ENCODE data around the gene TMEM45A. TPM values are rescaled to one million over a fixed set of nuclear protein-coding genes. Genes with fewer than 3 reads are reported as not detected.
A peak's percentile ranks its signal among the peaks of the same experiment; 100 is the strongest.
"Not testable (repeated sequence)": the region's sequence is repeated elsewhere in the genome, so short reads cannot be mapped to it uniquely, and the experiment has no call there.

The TMEM45A gene
- total RNA-seq (2022) (0.73 and 0.95 TPM in 2 replicates), Bru-seq, nascent RNA (percentile 18 among the genes with signal in this experiment), BruChase-seq, experiment 1, labeled RNA remaining after a 6-hour chase (percentile 26 among the genes with signal in this experiment), BruChase-seq, experiment 2, labeled RNA remaining after a 2-hour chase (percentile 23 among the genes with signal in this experiment)
- long read RNA-seq, partial matches to known transcripts = 1 of 3 reads
- long read RNA-seq, other reads (novel, unspliced or antisense) = 0 of 3 reads

GRCh38 chr3:100492059-100493006 is at the start of gene TMEM45A:
TSS of gene TMEM45A (plus strand) at chr3:100492619. CDS start at chr3:100555212, 62,593 bp downstream.
- Mint-ChIP-seq H3K4me3 (ENCODE audit: low read depth, unreplicated experiment) (peak within 1 kb of the TSS; percentile 64), H3K36me3 (ENCODE audit: insufficient read depth, unreplicated experiment) (peaks cover 13% of the 10 kb centered on the region), H3K27me3 (ENCODE audit: unreplicated experiment) (peaks cover 12% of the 10 kb centered on the region), H3K4me1 (ENCODE audit: low read depth, unreplicated experiment) (peaks cover 14% of the 10 kb centered on the region), H3K27ac (ENCODE audit: unreplicated experiment) (peak within 1 kb of the TSS; percentile 22), H3K9me3 (ENCODE audit: low read depth, unreplicated experiment) (no peaks in the 10 kb centered on the region)
- CTCF ChIA-PET = interaction anchor here (1.0 to 1.4 kb wide), 3 partner anchors 30 to 43 kb away, joined by 3 to 6 read pairs (median 5); no protein-coding TSS in a partner anchor
- intact Hi-C loops (cut with micrococcal nuclease; ENCODE audit: unreplicated experiment) = no loop called here
- no peak for TF ChIP-seq CTCF (IDR thresholded peaks at IDR 0.05; ENCODE audit: unreplicated experiment)
- DNase-seq = peak; percentile 96
- no TSS peak for BruUV-seq (replicated peaks)

- no peak overlapping the region for H3K4me3 Mint-ChIP-seq (ENCODE audit: low read depth, unreplicated experiment)
- no peaks in the 10 kb centered on the region for H3K36me3 Mint-ChIP-seq (ENCODE audit: insufficient read depth, unreplicated experiment)
- H3K27me3 Mint-ChIP-seq (ENCODE audit: unreplicated experiment) = no peaks in the 10 kb centered on the region
- H3K4me1 Mint-ChIP-seq (ENCODE audit: low read depth, unreplicated experiment) = no peaks in the 10 kb centered on the region
- H3K27ac Mint-ChIP-seq (ENCODE audit: unreplicated experiment) = no peak overlapping the region
- TF ChIP-seq CTCF (IDR thresholded peaks at IDR 0.05; ENCODE audit: unreplicated experiment) = no peak
- intact Hi-C loops (cut with micrococcal nuclease; ENCODE audit: unreplicated experiment) = no loop called here
- DNase-seq = no peak
- BruUV-seq (replicated peaks) = no TSS peak
- CTCF ChIA-PET = no interaction called here
- peaks cover 4% of the 10 kb centered on the region for H3K9me3 Mint-ChIP-seq (ENCODE audit: low read depth, unreplicated experiment)
Measured at GRCh38 chr3:100443690-100444089, 48.7 kb upstream of the TMEM45A start.

GRCh38 chr3:100447067-100447466 is 45.4 kb upstream of the TMEM45A start:
- H3K4me1 Mint-ChIP-seq (ENCODE audit: low read depth, unreplicated experiment); H3K27me3 Mint-ChIP-seq (ENCODE audit: unreplicated experiment); CTCF ChIA-PET; BruUV-seq (replicated peaks); H3K4me3 Mint-ChIP-seq (ENCODE audit: low read depth, unreplicated experiment); H3K27ac Mint-ChIP-seq (ENCODE audit: unreplicated experiment); intact Hi-C loops (cut with micrococcal nuclease; ENCODE audit: unreplicated experiment); H3K9me3 Mint-ChIP-seq (ENCODE audit: low read depth, unreplicated experiment); H3K36me3 Mint-ChIP-seq (ENCODE audit: insufficient read depth, unreplicated experiment); DNase-seq: not testable (repeated sequence)

GRCh38 chr3:100448079-100448478 is 44.3 kb upstream of the TMEM45A start:
- Mint-ChIP-seq H3K9me3 (ENCODE audit: low read depth, unreplicated experiment) (peaks cover 4% of the 10 kb centered on the region), H3K27ac (ENCODE audit: unreplicated experiment) (no peak overlapping the region), H3K4me1 (ENCODE audit: low read depth, unreplicated experiment) (no peaks in the 10 kb centered on the region), H3K36me3 (ENCODE audit: insufficient read depth, unreplicated experiment) (no peaks in the 10 kb centered on the region), H3K4me3 (ENCODE audit: low read depth, unreplicated experiment) (no peak overlapping the region), H3K27me3 (ENCODE audit: unreplicated experiment) (no peaks in the 10 kb centered on the region)
- intact Hi-C loops (cut with micrococcal nuclease; ENCODE audit: unreplicated experiment) = no loop called here
- DNase-seq = no peak
- no peak for TF ChIP-seq CTCF (IDR thresholded peaks at IDR 0.05; ENCODE audit: unreplicated experiment)
- BruUV-seq (replicated peaks) = no TSS peak
- CTCF ChIA-PET = no interaction called here

All from Calu3 (cell line).